B cell (primary cell): Measurements from ENCODE around the gene KIAA0825.

Experiments used
- EZH2 ChIP-seq: IDR thresholded peaks from 2 replicates; pipeline ENCODE4 v1.6.1; 2012; ENCODE audit warnings: borderline replicate concordance, low read depth, mild to moderate bottlenecking, moderate library complexity, low read length; ENCODE audit not compliant: insufficient read depth, poor library complexity, severe bottlenecking
- TF ChIP-seq, protein P1 (sequence below): fragments of 200-600 bp; IDR thresholded peaks from one replicate; pipeline ENCODE4 v1.8.0; 2022; ENCODE audit warnings: antibody characterized with exemption, mild to moderate bottlenecking

GRCh38 chr5:94312298-94312697, 306.1 kb downstream of the KIAA0825 start:
- TF ChIP-seq, protein P1, sequence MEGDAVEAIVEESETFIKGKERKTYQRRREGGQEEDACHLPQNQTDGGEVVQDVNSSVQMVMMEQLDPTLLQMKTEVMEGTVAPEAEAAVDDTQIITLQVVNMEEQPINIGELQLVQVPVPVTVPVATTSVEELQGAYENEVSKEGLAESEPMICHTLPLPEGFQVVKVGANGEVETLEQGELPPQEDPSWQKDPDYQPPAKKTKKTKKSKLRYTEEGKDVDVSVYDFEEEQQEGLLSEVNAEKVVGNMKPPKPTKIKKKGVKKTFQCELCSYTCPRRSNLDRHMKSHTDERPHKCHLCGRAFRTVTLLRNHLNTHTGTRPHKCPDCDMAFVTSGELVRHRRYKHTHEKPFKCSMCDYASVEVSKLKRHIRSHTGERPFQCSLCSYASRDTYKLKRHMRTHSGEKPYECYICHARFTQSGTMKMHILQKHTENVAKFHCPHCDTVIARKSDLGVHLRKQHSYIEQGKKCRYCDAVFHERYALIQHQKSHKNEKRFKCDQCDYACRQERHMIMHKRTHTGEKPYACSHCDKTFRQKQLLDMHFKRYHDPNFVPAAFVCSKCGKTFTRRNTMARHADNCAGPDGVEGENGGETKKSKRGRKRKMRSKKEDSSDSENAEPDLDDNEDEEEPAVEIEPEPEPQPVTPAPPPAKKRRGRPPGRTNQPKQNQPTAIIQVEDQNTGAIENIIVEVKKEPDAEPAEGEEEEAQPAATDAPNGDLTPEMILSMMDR: no peak
- no peak for TF ChIP-seq EZH2
